Lung (tissue), 12 donors: ENCODE data around the gene RAB37. TPM values are rescaled to one million over a fixed set of nuclear protein-coding genes. Genes with fewer than 3 reads are reported as not detected.
A peak's percentile ranks its signal among the peaks of the same experiment; 100 is the strongest.

Experiments
- ATAC-seq: fragments of 200-7000 bp; cut with Tn5 transposase; one replicate; pipeline ENCODE4 v1.9.1; 2020; ENCODE audit warnings: moderate number of reproducible peaks; ENCODE audit not compliant: insufficient read depth, low FRiP score
- DNase-seq, 3 donors: peaks; one replicate each; pipeline ENCODE4 v3.0.0-alpha.2; 2013 to 2017
- H3K27ac ChIP-seq, 2 donors: one replicate each; pipeline ENCODE4 v1.5.1; 2013; ENCODE audit warnings: mild to moderate bottlenecking in 2 of 2, moderate library complexity in 2 of 2, control low read depth in 1 of 2, inconsistent platforms in 1 of 2, low read depth in 1 of 2, low read length in 1 of 2
- H3K27me3 ChIP-seq, 3 donors: one replicate each; pipeline ENCODE4 v1.5.1; 2013; ENCODE audit warnings: low read length in 2 of 3; ENCODE audit not compliant: control insufficient read depth in 3 of 3, insufficient read depth in 3 of 3
- H3K36me3 ChIP-seq, 4 donors: one replicate each; pipeline ENCODE4 v1.5.1; 2013; ENCODE audit warnings: low read length in 4 of 4, mild to moderate bottlenecking in 1 of 4, moderate library complexity in 1 of 4; ENCODE audit not compliant: control insufficient read depth in 4 of 4, insufficient read depth in 4 of 4
- H3K4me1 ChIP-seq, 5 donors: one replicate each; pipeline ENCODE4 v1.5.1; 2013; ENCODE audit warnings: low read length in 5 of 5, mild to moderate bottlenecking in 2 of 5, moderate library complexity in 1 of 5; ENCODE audit not compliant: control insufficient read depth in 5 of 5, insufficient read depth in 5 of 5
- H3K4me3 ChIP-seq: one replicate; pipeline ENCODE4 v1.5.1; 2013; ENCODE audit warnings: mild to moderate bottlenecking, control low read depth, moderate library complexity
- H3K9ac ChIP-seq, 2 donors: one replicate each; pipeline ENCODE4 v1.5.1; 2013; ENCODE audit warnings: low read length in 2 of 2, control low read depth in 1 of 2; ENCODE audit not compliant: insufficient read depth in 1 of 2
- H3K9me3 ChIP-seq, 4 donors: one replicate each; pipeline ENCODE4 v1.5.1; 2013; ENCODE audit warnings: low read length in 3 of 4, mild to moderate bottlenecking in 1 of 4, moderate library complexity in 1 of 4; ENCODE audit not compliant: control insufficient read depth in 4 of 4, insufficient read depth in 3 of 4
- WGBS, 2 donors: extraction: QIAGEN DNeasy Blood & Tissue Kit; methylation state at CpG; one replicate each; pipeline ENCODE4 v1.1.7; 2013; 5-methylcytosine and 5-hydroxymethylcytosine counted together
- polyA plus RNA-seq, 2 donors: library from polyadenylated mRNA; stranded (reverse); fragments of 200-250 nt; gene quantifications; one replicate each; pipeline ENCODE4 v1.2.1, GENCODE V29; 2013
- total RNA-seq, 2 donors: library from RNA; depleted of rRNA in 1 of 2; stranded (reverse); fragments of >200 nt in 1 of 2; gene quantifications; one replicate each; pipeline ENCODE4 v1.2.1, GENCODE V29; 2014 to 2021
- TF ChIP-seq, protein P1 (sequence below): IDR thresholded peaks from 2 replicates; pipeline ENCODE4 v1.5.1; 2012; ENCODE audit warnings: mild to moderate bottlenecking; ENCODE audit errors: control extremely low read depth, extremely low read depth
- donor health status: control.
- donor health status: control.
- donor health status: Bipolar disorder and iron deficiency.
- donor health status: healthy.
- donor health status: DM: yes; HTN: yes; CAD: no.

Gene RAB37
- total and polyA plus RNA-seq, 4 donors = 3.2 to 7.3 (median 5.9) TPM

DNA sequence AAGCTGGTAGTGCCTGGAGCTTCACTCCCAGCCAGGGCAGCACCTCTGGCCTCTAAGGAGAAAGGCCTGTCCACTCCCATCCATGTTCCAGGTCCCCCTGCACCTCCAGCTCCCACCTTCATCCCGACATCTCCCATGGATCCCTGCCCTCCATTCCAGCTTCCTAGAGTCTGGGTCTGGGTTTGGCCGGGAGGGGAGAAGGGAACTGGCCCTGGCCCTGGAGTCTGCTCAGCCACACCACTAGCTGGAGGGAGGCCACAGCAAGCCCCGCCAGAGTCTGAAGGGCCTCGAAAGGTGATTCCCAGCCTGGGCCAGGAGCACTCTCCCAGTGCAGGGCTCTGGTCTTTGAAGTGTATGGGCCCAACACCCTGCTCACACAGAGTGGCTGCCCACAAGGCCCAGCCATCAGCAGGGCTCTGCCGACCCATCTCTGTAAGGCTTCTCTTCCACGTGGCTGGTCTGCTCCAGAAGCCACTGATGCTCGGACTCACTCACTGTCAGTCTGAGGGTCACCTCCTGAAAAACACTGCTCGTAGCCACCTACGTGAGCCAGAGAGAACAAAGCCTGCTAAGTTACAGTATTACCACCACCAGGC is 34.4 kb downstream of the RAB37 start:
- peaks cover 0 to 18% (median 7%) of the 10 kb centered on the region in 5 donors for H3K4me1 ChIP-seq
- H3K9ac ChIP-seq = no peak overlapping the region
- H3K9me3 ChIP-seq = no peaks in the 10 kb centered on the region
- ATAC-seq (no peak), DNase-seq (no peak)
- H3K4me3 ChIP-seq = no peak overlapping the region
- TF ChIP-seq, protein P1, sequence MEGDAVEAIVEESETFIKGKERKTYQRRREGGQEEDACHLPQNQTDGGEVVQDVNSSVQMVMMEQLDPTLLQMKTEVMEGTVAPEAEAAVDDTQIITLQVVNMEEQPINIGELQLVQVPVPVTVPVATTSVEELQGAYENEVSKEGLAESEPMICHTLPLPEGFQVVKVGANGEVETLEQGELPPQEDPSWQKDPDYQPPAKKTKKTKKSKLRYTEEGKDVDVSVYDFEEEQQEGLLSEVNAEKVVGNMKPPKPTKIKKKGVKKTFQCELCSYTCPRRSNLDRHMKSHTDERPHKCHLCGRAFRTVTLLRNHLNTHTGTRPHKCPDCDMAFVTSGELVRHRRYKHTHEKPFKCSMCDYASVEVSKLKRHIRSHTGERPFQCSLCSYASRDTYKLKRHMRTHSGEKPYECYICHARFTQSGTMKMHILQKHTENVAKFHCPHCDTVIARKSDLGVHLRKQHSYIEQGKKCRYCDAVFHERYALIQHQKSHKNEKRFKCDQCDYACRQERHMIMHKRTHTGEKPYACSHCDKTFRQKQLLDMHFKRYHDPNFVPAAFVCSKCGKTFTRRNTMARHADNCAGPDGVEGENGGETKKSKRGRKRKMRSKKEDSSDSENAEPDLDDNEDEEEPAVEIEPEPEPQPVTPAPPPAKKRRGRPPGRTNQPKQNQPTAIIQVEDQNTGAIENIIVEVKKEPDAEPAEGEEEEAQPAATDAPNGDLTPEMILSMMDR = no peak
- no peaks in the 10 kb centered on the region for H3K27me3 ChIP-seq
- H3K27ac ChIP-seq = no peak overlapping the region
- peaks cover 6 to 43% (median 29%) of the 10 kb centered on the region in 4 donors for H3K36me3 ChIP-seq
- WGBS, 2 donors = 90 to 95% methylated on average over 9 of the region's 9 CpGs

DNA sequence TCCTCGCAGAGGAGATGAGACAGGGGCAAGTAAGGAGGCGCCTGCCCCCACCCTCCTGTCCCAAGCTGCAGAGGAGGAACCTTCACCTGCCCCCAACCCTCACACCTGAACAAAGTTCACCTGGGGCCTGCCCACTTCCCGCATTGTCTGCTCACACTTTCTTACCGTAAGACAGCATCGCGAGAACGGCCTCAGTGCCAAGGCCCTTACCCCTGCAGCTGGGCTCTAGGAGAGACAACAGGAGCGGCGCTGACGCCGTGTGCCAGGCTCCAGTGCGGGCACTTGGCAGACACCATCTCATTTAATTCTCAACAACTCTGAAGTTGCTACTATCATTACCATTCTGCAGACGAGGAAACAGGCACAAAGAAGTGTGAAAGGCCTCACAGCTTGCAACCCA is 35.0 kb downstream of the RAB37 start:
- no peak overlapping the region for H3K27ac ChIP-seq
- no peaks in the 10 kb centered on the region for H3K27me3 ChIP-seq
- H3K4me1 ChIP-seq = peaks cover 0 to 18% (median 6%) of the 10 kb centered on the region in 5 donors
- DNase-seq (no peak), ATAC-seq (no peak)
- no peak overlapping the region for H3K9ac ChIP-seq
- H3K4me3 ChIP-seq = no peak overlapping the region
- no peaks in the 10 kb centered on the region for H3K9me3 ChIP-seq
- peaks cover 6 to 43% (median 29%) of the 10 kb centered on the region in 4 donors for H3K36me3 ChIP-seq
- 93 to 95% methylated on average over 13 of the region's 13 CpGs for WGBS, 2 donors
- TF ChIP-seq, protein P1 = no peak

DNA sequence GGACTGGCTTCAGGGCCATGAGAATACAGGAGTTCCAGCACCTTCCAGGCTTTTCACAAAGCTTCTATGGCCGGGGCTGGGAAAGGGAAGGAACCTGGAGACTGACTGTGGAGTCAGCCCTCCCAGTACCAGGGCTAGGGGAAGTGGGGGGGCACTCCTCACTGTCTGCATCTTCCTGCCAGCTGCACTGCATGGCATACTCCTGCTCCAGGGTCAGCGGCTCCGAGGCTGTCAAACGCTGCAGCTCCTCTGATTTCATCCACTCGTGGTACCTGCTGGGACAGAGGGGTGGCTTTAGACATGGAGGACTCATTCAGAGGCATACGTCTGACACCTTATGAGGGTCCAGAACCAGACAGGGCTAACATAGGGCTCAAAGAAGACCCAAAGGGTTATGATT is 36.4 kb downstream of the RAB37 start:
- TF ChIP-seq, protein P1 = no peak
- 87 to 90% methylated on average over 6 of the region's 6 CpGs for WGBS, 2 donors
- H3K4me1 ChIP-seq = peaks cover 0 to 15% (median 8%) of the 10 kb centered on the region in 5 donors
- no peaks in the 10 kb centered on the region for H3K27me3 ChIP-seq
- no peak overlapping the region for H3K9ac ChIP-seq
- ATAC-seq (no peak), DNase-seq (no peak)
- peaks cover 6 to 38% (median 26%) of the 10 kb centered on the region in 4 donors for H3K36me3 ChIP-seq
- no peak overlapping the region for H3K27ac ChIP-seq
- H3K4me3 ChIP-seq = no peak overlapping the region
- no peaks in the 10 kb centered on the region for H3K9me3 ChIP-seq

GRCh38 chr17:74773871-74774286 is 36.8 kb downstream of the RAB37 start:
- Histone ChIP-seq H3K27ac (peak overlapping the region in 1 of 2 donors; percentile 2), H3K27me3 (no peaks in the 10 kb centered on the region), H3K9me3 (no peaks in the 10 kb centered on the region), H3K36me3 (peaks cover 6 to 37% (median 23%) of the 10 kb centered on the region in 4 donors), H3K4me1 (peaks cover 0 to 15% (median 8%) of the 10 kb centered on the region in 5 donors), H3K4me3 (no peak overlapping the region), H3K9ac (no peak overlapping the region)
- TF ChIP-seq, protein P1 = no peak
- ATAC-seq (no peak), DNase-seq (no peak)
- WGBS, 2 donors = 68 to 73% methylated on average over 6 of the region's 6 CpGs
